Metanephros (tissue), 1 donor: Measurements from ENCODE around the gene LNPK. TPM values are rescaled to one million over a fixed set of nuclear protein-coding genes. Genes with fewer than 3 reads are reported as not detected.

Source experiments
- total RNA-seq: library from RNA; depleted of rRNA; stranded (reverse); fragments of >200 nt; gene quantifications from one replicate; pipeline ENCODE4 v1.2.3, GENCODE V29; 2014

LNPK gene, protein sequence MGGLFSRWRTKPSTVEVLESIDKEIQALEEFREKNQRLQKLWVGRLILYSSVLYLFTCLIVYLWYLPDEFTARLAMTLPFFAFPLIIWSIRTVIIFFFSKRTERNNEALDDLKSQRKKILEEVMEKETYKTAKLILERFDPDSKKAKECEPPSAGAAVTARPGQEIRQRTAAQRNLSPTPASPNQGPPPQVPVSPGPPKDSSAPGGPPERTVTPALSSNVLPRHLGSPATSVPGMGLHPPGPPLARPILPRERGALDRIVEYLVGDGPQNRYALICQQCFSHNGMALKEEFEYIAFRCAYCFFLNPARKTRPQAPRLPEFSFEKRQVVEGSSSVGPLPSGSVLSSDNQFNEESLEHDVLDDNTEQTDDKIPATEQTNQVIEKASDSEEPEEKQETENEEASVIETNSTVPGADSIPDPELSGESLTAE
- total RNA-seq = 29.4 TPM

DNA sequence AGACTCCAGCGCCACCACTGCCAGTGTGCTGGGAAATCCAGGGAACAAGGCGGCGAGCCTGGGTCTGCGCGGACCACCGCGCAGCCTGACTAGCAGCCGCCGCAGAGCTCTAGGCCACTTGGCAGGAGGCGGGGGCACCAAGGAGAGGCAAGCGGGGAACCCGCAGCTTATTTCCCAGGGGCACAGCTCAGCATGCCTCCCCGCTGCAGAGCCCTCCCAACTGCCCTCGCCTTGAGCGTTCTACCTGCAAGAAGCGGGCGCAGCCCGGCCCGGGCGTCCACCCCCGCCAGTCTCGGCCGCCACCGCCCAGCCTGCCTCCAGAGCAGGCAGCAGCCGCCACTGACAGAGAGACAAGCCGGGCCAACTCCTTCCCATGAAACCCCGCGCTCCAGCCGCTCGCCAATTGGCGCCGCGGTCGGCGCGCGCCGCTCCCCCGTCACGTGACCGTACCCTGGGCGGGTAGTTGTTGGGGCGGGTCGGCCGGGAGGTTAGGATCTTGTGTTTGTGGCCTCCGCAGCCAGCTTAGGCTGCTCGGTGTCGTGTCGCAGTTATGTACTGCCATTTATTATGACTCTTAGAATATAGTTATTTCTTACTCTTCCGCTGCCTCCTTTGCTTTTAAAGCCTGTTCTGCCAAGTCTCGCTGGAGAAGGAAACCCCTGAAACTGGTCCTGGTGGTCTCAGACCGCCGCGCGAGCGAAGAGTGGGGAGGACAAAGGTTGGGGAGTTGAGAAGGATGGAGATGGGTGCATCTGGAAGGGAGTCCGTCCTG lies at the start of gene LNPK:
TSS of gene LNPK (minus strand) at position 352 of the 772 bp plus-strand sequence. CDS start 6,683 bp downstream, outside the sequence.

Other genes starting within 250 kb of the LNPK start
- not detected for gene EVX2, start 81.7 kb upstream of the LNPK start, total RNA-seq
- gene HOXD13, start 90.5 kb upstream of the LNPK start, total RNA-seq = 0.06 TPM
- 0.23 TPM for gene HOXD12, start 97.5 kb upstream of the LNPK start, total RNA-seq
- 40.2 TPM for gene HOXD11, start 105.0 kb upstream of the LNPK start, total RNA-seq
- gene HOXD10, start 114.5 kb upstream of the LNPK start, total RNA-seq = 86.1 TPM
- gene HOXD9, start 120.5 kb upstream of the LNPK start, total RNA-seq = 50.0 TPM
- gene HOXD8, start 127.4 kb upstream of the LNPK start, total RNA-seq = 69.9 TPM
- 48.2 TPM for gene HOXD4, start 149.3 kb upstream of the LNPK start, total RNA-seq
- gene HOXD3, start 155.0 kb upstream of the LNPK start, total RNA-seq = 74.7 TPM
- gene HOXD1, start 186.4 kb upstream of the LNPK start, total RNA-seq = 5.5 TPM